CD8-positive, alpha-beta memory T cell (primary cell): ENCODE results near the gene FLRT2. TPM values are rescaled to one million over a fixed set of nuclear protein-coding genes. Genes with fewer than 3 reads are reported as not detected.

ENCODE experiments used
- CTCF ChIA-PET: fragments of 350-600 bp; sonication (Branson Sonifier 250); formaldehyde crosslinking; loops from one replicate; lab custom pipeline; 2021; ENCODE audit warnings: antibody characterized with exemption; lab: Charles Lee
- POLR2A ChIA-PET: fragments of 350-600 bp; sonication (Branson Sonifier 250); formaldehyde crosslinking; loops from one replicate; lab custom pipeline; 2021; ENCODE audit warnings: antibody characterized with exemption; lab: Charles Lee
- DNase-seq, 5 donors: peaks; one replicate each; pipeline versions ENCODE4 v3.0.0 to v3.0.0-alpha.2; 2020 to 2022; ENCODE audit warnings: mixed read lengths in 1 of 5
- H3K27ac ChIP-seq: one replicate; pipeline ENCODE4 v1.7.0; 2013; ENCODE audit warnings: low read depth, mild to moderate bottlenecking, low read length, moderate library complexity
- H3K27me3 ChIP-seq: 2 replicates; pipeline ENCODE4 v1.7.0; 2013; ENCODE audit warnings: low read length, mild to moderate bottlenecking; ENCODE audit not compliant: insufficient read depth, poor library complexity, severe bottlenecking
- H3K36me3 ChIP-seq: 2 replicates; pipeline ENCODE4 v1.7.0; 2013; ENCODE audit warnings: mild to moderate bottlenecking, low read length, moderate library complexity; ENCODE audit not compliant: insufficient read depth
- H3K4me1 ChIP-seq: 2 replicates; pipeline ENCODE4 v1.7.0; 2013; ENCODE audit warnings: mild to moderate bottlenecking, low read length, moderate library complexity; ENCODE audit not compliant: insufficient read depth
- H3K4me3 ChIP-seq: 2 replicates; pipeline ENCODE4 v1.7.0; 2013; ENCODE audit warnings: mild to moderate bottlenecking, low read length
- H3K9me3 ChIP-seq: 2 replicates; pipeline ENCODE4 v1.7.0; 2013; ENCODE audit warnings: mild to moderate bottlenecking, low read length
- H3K27ac Mint-ChIP-seq, 8 donors: one replicate each; pipeline ENCODE4 v1.8.0; 2020 to 2021; ENCODE audit warnings: mixed read lengths in 8 of 8, mild to moderate bottlenecking in 6 of 8, inconsistent platforms in 3 of 8, moderate library complexity in 3 of 8
- H3K27me3 Mint-ChIP-seq, 2 donors: one replicate each; pipeline ENCODE4 v1.8.0; 2020 to 2021; ENCODE audit warnings: mixed read lengths in 2 of 2, mild to moderate bottlenecking in 1 of 2, moderate library complexity in 1 of 2
- H3K36me3 Mint-ChIP-seq, 3 donors: one replicate each; pipeline ENCODE4 v1.8.0; 2020 to 2021; ENCODE audit warnings: mixed read lengths in 3 of 3, inconsistent platforms in 1 of 3, mild to moderate bottlenecking in 1 of 3
- H3K4me1 Mint-ChIP-seq, 3 donors: one replicate each; pipeline ENCODE4 v1.8.0; 2020 to 2021; ENCODE audit warnings: mixed read lengths in 3 of 3, inconsistent platforms in 1 of 3, mild to moderate bottlenecking in 1 of 3
- H3K4me3 Mint-ChIP-seq, 7 donors: one replicate each; pipeline ENCODE4 v1.8.0; 2020 to 2021; ENCODE audit warnings: mixed read lengths in 7 of 7, mild to moderate bottlenecking in 6 of 7, moderate library complexity in 4 of 7, inconsistent platforms in 2 of 7
- H3K9me3 Mint-ChIP-seq, 5 donors: one replicate each; pipeline ENCODE4 v1.8.0; 2020 to 2022; ENCODE audit warnings: mixed read lengths in 5 of 5, mild to moderate bottlenecking in 3 of 5, moderate library complexity in 2 of 5, inconsistent platforms in 1 of 5
- polyA plus RNA-seq: library from polyadenylated mRNA; unstranded; fragments of 300-500 nt; fragmentation: Illumina TruSeq; gene quantifications from one replicate; pipeline ENCODE4 v1.2.3, GENCODE V29; 2021
- total RNA-seq, 2 experiments: library from RNA; stranded (reverse); gene quantifications; one replicate each; pipeline ENCODE4 v1.2.3, GENCODE V29; 2021

Gene FLRT2
- total and polyA plus RNA-seq, 3 experiments from 2014 or later = not detected

DNA sequence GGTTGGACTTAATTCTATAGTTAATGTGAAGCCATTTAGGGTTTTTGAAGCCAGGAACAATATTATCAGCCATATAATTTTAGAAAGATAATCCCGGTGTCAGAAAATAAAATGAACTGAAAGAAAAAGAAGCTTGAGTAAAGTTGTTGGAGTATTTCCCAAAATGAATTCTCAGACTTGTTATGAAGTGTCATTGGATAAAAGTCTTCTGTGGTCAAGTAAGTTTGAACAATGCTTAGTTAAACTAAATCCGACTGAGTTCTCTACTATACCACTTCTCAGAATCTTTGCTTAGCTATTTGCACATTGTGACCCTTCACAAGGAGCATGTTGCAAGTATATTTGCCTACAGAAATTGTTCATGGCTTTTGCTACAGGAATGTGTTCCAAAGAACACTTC is 17.5 kb upstream of the FLRT2 start:
- H3K9me3 ChIP-seq = no peaks in the 10 kb centered on the region
- H3K36me3 ChIP-seq = no peaks in the 10 kb centered on the region
- no peak overlapping the region for H3K4me3 ChIP-seq
- CTCF ChIA-PET = no interaction called here
- H3K4me3 Mint-ChIP-seq = no peak overlapping the region
- H3K4me1 Mint-ChIP-seq = no peaks in the 10 kb centered on the region
- H3K27me3 Mint-ChIP-seq = peaks cover 0 to 2% of the 10 kb centered on the region in 2 donors
- no peaks in the 10 kb centered on the region for H3K27me3 ChIP-seq
- H3K27ac ChIP-seq = no peak overlapping the region
- no peak for DNase-seq
- H3K9me3 Mint-ChIP-seq = peaks cover 2 to 4% (median 2%) of the 10 kb centered on the region in 5 donors
- POLR2A ChIA-PET = no interaction called here
- no peaks in the 10 kb centered on the region for H3K4me1 ChIP-seq
- H3K27ac Mint-ChIP-seq = no peak overlapping the region
- peaks cover 0 to 1% (median 0%) of the 10 kb centered on the region in 3 donors for H3K36me3 Mint-ChIP-seq

DNA sequence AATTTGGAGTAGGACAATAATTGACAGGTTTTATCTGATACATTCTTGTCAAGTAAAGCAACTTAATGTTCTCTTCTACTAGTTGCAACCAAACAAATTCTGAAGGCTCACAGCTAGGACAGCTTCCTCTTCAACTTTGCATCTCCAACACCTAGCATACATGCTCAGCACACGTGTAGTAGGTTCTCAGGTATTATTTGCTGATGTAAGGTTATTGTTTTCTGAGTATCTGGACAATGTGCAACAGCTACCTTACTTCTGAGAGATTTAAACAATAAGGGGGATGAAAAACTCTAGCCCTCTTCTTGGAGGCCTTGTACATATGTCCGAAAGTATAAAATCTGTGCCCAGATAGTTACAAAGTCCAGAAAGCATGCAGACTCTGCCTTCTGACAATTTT is 15.5 kb upstream of the FLRT2 start:
- Histone ChIP-seq H3K4me3 (no peak overlapping the region), H3K4me1 (no peaks in the 10 kb centered on the region), H3K36me3 (no peaks in the 10 kb centered on the region), H3K9me3 (no peaks in the 10 kb centered on the region), H3K27ac (no peak overlapping the region), H3K27me3 (no peaks in the 10 kb centered on the region)
- no peaks in the 10 kb centered on the region for H3K27me3 Mint-ChIP-seq
- H3K4me3 Mint-ChIP-seq = no peak overlapping the region
- CTCF ChIA-PET = no interaction called here
- H3K36me3 Mint-ChIP-seq = no peaks in the 10 kb centered on the region
- DNase-seq = no peak
- no peaks in the 10 kb centered on the region for H3K4me1 Mint-ChIP-seq
- POLR2A ChIA-PET = no interaction called here
- H3K9me3 Mint-ChIP-seq = peaks cover 0 to 3% (median 2%) of the 10 kb centered on the region in 5 donors
- H3K27ac Mint-ChIP-seq = no peak overlapping the region

DNA sequence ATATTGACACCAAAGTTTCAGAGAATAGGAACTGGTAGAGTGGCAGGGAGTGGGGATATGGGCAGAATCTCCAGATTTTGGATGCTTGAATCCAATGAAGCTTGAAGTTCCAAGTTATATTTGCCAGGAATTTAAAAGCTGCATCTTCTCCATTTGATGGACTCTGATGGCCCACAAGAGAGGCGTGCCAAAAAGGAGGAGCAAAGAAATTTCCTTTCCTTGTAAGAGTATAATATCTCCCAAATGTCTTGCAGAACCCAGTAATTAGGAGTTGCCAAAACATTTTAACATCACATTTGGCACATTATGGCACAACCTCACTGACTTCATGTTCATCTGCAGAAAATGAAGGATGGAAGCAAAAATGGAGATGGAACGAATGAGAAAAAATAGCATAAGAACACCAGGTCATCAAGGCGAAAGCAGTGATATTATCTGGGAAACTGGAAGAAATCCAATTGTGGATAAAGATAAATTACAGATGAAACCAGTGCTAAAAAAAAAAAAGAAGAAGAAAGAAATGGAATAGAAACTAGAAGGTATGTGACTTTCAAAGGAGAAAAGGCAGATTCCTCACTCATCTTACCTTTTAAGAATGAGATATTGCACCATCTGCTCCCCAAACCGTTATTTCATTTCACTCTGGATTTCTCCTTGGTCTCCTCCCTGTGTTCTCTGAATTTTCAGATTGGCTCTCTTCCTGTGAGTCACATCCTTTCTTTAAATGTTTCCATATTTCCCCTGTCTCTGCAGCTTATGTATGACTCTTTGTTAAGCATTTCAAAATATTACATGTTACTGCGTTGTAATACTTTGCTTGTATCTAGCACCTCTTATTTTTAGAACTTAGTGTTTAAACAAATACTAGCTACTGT is 13.5 kb upstream of the FLRT2 start:
- ChIA-PET POLR2A (no interaction called here), CTCF (no interaction called here)
- H3K9me3 Mint-ChIP-seq = peaks cover 0 to 3% (median 2%) of the 10 kb centered on the region in 5 donors
- Histone ChIP-seq H3K4me1 (no peaks in the 10 kb centered on the region), H3K36me3 (no peaks in the 10 kb centered on the region), H3K27ac (no peak overlapping the region), H3K9me3 (no peaks in the 10 kb centered on the region), H3K4me3 (no peak overlapping the region), H3K27me3 (no peaks in the 10 kb centered on the region)
- no peaks in the 10 kb centered on the region for H3K27me3 Mint-ChIP-seq
- no peaks in the 10 kb centered on the region for H3K4me1 Mint-ChIP-seq
- no peak overlapping the region for H3K4me3 Mint-ChIP-seq
- DNase-seq = no peak
- no peaks in the 10 kb centered on the region for H3K36me3 Mint-ChIP-seq
- H3K27ac Mint-ChIP-seq = no peak overlapping the region

DNA sequence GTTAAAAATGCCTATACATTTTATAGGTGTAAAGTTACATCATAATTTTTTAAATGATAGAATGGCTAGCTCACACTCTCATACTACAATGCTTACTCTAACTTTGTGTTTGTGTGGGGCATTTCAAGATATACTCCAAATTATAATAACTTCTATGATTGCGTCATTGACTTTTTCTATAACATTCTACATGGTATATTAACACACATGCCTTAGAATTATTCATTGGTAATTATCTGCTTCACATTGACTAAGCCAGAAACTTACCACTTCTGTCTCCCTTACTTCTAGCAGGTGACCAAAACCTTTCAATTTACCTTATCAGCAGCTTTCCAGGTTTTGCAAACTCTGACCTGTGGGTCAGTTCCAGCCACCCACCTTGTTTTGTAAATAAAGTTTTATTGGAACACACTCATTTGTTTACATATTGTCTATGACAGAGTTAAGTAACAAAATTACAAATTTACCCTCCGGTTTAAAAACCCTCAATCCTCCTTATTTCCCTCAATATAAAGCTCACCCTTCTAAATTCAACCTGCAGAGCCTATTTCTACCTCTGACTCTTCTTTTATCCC is 12.7 kb upstream of the FLRT2 start:
- Histone ChIP-seq H3K27me3 (no peaks in the 10 kb centered on the region), H3K36me3 (no peaks in the 10 kb centered on the region), H3K9me3 (no peaks in the 10 kb centered on the region), H3K27ac (no peak overlapping the region), H3K4me1 (no peaks in the 10 kb centered on the region), H3K4me3 (no peak overlapping the region)
- H3K4me1 Mint-ChIP-seq = no peaks in the 10 kb centered on the region
- H3K4me3 Mint-ChIP-seq = no peak overlapping the region
- ChIA-PET POLR2A (no interaction called here), CTCF (no interaction called here)
- peaks cover 0 to 3% (median 0%) of the 10 kb centered on the region in 5 donors for H3K9me3 Mint-ChIP-seq
- no peak for DNase-seq
- H3K27ac Mint-ChIP-seq = no peak overlapping the region
- H3K36me3 Mint-ChIP-seq = no peaks in the 10 kb centered on the region
- H3K27me3 Mint-ChIP-seq = no peaks in the 10 kb centered on the region

DNA sequence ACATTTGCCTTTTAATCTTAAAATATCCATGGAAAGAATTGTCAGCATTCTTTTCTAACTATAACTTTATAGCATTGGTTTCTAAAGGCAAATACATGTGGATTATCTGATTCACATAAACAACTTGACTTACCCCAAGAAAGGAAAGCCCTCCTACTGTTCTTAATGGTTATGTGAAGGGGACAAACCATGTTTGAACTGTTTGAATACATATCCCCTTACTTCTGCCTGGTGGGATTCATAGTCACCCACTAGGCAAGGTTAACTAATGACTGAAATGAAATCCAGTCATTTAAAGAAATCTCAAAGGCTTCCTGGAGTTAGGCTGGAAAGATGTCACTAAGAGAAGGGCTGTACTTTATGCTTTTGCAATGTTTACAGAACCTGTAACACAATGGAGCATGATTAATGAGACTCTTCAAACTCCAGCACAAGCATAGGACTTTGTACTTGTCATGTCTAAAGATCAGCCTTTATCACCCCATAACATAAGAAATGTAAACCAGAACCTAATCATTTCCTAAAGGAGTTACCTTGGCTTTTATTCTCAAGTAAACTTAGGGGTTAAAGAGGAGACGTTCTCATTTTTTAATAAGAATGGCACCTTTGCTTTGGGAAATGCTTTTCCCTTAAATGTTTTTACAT is 10.2 kb upstream of the FLRT2 start:
- Mint-ChIP-seq H3K27ac (no peak overlapping the region), H3K4me3 (no peak overlapping the region), H3K4me1 (no peaks in the 10 kb centered on the region), H3K27me3 (no peaks in the 10 kb centered on the region), H3K9me3 (peaks cover 0 to 6% (median 0%) of the 10 kb centered on the region in 5 donors), H3K36me3 (no peaks in the 10 kb centered on the region)
- Histone ChIP-seq H3K4me1 (no peaks in the 10 kb centered on the region), H3K36me3 (no peaks in the 10 kb centered on the region), H3K27ac (no peak overlapping the region), H3K4me3 (no peak overlapping the region), H3K27me3 (no peaks in the 10 kb centered on the region), H3K9me3 (no peaks in the 10 kb centered on the region)
- CTCF ChIA-PET = no interaction called here
- no peak for DNase-seq
- POLR2A ChIA-PET = no interaction called here

DNA sequence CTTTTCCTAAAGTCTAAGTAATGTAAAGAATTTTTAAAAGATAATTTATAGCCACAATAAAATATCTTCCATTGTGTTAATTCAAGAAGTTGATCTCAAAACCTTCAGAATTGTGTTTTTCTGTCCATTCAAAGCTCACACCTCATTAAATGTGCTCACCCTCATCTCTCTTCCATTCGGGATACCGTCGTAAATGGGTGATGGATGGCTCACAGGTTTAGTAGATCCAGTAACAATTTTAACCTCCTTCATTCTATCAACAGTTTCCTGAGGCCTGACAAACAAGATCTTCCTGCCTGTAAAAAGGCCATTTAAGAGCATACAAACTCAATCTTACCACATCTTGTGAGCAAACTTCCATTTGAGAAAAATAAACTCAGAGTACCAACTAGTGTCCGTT is 9.4 kb upstream of the FLRT2 start:
- Mint-ChIP-seq H3K4me3 (no peak overlapping the region), H3K9me3 (peaks cover 0 to 6% (median 0%) of the 10 kb centered on the region in 5 donors), H3K36me3 (no peaks in the 10 kb centered on the region), H3K27me3 (no peaks in the 10 kb centered on the region), H3K27ac (no peak overlapping the region), H3K4me1 (no peaks in the 10 kb centered on the region)
- Histone ChIP-seq H3K4me3 (no peak overlapping the region), H3K36me3 (no peaks in the 10 kb centered on the region), H3K4me1 (no peaks in the 10 kb centered on the region), H3K27me3 (no peaks in the 10 kb centered on the region), H3K27ac (no peak overlapping the region), H3K9me3 (no peaks in the 10 kb centered on the region)
- no peak for DNase-seq
- POLR2A ChIA-PET = no interaction called here
- CTCF ChIA-PET = no interaction called here

DNA sequence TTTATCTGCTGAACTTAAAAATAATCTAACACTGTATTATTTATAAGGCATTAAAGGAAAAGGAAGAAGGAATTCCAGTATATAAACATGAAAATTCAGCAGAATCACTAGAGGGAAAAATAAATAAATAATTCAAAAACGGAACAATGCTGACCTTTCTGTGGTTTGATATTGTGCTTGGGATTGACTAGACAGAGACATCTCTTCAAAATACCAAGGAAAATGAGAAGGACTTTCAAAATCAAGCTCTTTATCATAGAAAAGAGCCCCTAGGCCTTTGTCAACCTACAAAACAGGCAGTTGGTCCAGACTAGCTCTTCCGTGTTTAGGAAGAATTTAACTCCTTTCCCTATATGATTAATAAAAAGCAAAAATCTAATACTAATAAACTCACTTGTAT is 6.3 kb upstream of the FLRT2 start:
- Histone ChIP-seq H3K36me3 (no peaks in the 10 kb centered on the region), H3K9me3 (no peaks in the 10 kb centered on the region), H3K4me3 (no peak overlapping the region), H3K4me1 (no peaks in the 10 kb centered on the region), H3K27me3 (no peaks in the 10 kb centered on the region), H3K27ac (no peak overlapping the region)
- no peak overlapping the region for H3K4me3 Mint-ChIP-seq
- H3K27me3 Mint-ChIP-seq = peaks cover 0 to 4% of the 10 kb centered on the region in 2 donors
- no peak for DNase-seq
- ChIA-PET CTCF (no interaction called here), POLR2A (no interaction called here)
- no peaks in the 10 kb centered on the region for H3K36me3 Mint-ChIP-seq
- peaks cover 0 to 3% (median 2%) of the 10 kb centered on the region in 5 donors for H3K9me3 Mint-ChIP-seq
- no peaks in the 10 kb centered on the region for H3K4me1 Mint-ChIP-seq
- no peak overlapping the region for H3K27ac Mint-ChIP-seq

DNA sequence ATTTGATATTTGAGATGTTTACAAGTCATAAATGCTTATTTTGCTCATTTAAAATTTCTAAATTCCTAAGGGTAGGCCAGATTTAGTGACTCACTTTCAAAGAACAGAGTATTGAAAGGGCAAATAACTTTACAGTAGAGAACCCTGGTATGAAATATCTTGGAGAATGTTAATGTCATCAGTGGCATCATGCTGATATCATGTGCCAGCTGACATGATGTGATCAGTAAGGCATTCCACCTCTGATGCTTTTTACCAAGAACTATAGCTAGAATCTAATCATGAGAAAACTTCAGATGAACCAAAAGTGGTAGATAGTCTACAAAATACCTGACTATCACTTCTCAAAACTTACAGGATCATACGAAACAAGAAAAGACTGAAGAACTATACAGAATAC is 2.9 kb upstream of the FLRT2 start:
- Histone ChIP-seq H3K27ac (no peak overlapping the region), H3K9me3 (no peaks in the 10 kb centered on the region), H3K27me3 (no peaks in the 10 kb centered on the region), H3K36me3 (no peaks in the 10 kb centered on the region), H3K4me1 (no peaks in the 10 kb centered on the region), H3K4me3 (no peak overlapping the region)
- ChIA-PET CTCF (no interaction called here), POLR2A (no interaction called here)
- Mint-ChIP-seq H3K4me1 (peaks cover 0 to 5% (median 0%) of the 10 kb centered on the region in 3 donors), H3K27ac (no peak overlapping the region), H3K27me3 (peaks cover 26 to 35% of the 10 kb centered on the region in 2 donors), H3K9me3 (peaks cover 2 to 14% (median 4%) of the 10 kb centered on the region in 5 donors), H3K4me3 (no peak overlapping the region), H3K36me3 (no peaks in the 10 kb centered on the region)
- DNase-seq = no peak
